WTC11 (cell line): ENCODE results near the gene ODAD4. TPM values are rescaled to one million over a fixed set of nuclear protein-coding genes. Genes with fewer than 3 reads are reported as not detected.
A peak's percentile ranks its signal among the peaks of the same experiment; 100 is the strongest.

Source experiments
- E2F1 ChIP-seq: sonication (generic); formaldehyde crosslinking; IDR thresholded peaks from 2 replicates; pipeline ENCODE4 v1.8.0; 2022; ENCODE audit warnings: mild to moderate bottlenecking, missing genetic modification reagents
- ELF4 ChIP-seq: sonication (generic); formaldehyde crosslinking; IDR thresholded peaks from 2 replicates; pipeline ENCODE4 v1.8.1; 2022; ENCODE audit warnings: low read depth, mild to moderate bottlenecking, moderate library complexity, missing genetic modification reagents
- ERG ChIP-seq: fragments of 250-450 bp; sonication (Bioruptor Pico); IDR thresholded peaks from 2 replicates; pipeline ENCODE4 v1.8.0; 2021; ENCODE audit warnings: mild to moderate bottlenecking
- FOXJ3 ChIP-seq: sonication (generic); formaldehyde crosslinking; IDR thresholded peaks from 2 replicates; pipeline ENCODE4 v1.9.0; 2021; ENCODE audit warnings: missing genetic modification reagents, mild to moderate bottlenecking, borderline replicate concordance
- GRHL2 ChIP-seq: fragments of 250-450 bp; sonication (Bioruptor Pico); IDR thresholded peaks from 2 replicates; pipeline ENCODE4 v1.8.0; 2022; ENCODE audit warnings: mild to moderate bottlenecking, moderate library complexity; ENCODE audit not compliant: insufficient replicate concordance, severe bottlenecking
- GTF2I ChIP-seq: fragments of 250-450 bp; sonication (Bioruptor Pico); conservative IDR thresholded peaks from 2 replicates; pipeline ENCODE4 v1.4.0; 2021; ENCODE audit warnings: mild to moderate bottlenecking
- JUN ChIP-seq: sonication (generic); formaldehyde crosslinking; IDR thresholded peaks from 2 replicates; pipeline ENCODE4 v1.8.0; 2023; ENCODE audit warnings: mild to moderate bottlenecking, missing genetic modification reagents
- KAT7 ChIP-seq: sonication (generic); formaldehyde crosslinking; IDR thresholded peaks from 2 replicates; pipeline ENCODE4 v1.8.1; 2023; ENCODE audit warnings: missing genetic modification reagents, mild to moderate bottlenecking, borderline replicate concordance
- MAX ChIP-seq: sonication (generic); formaldehyde crosslinking; IDR thresholded peaks from 2 replicates; pipeline ENCODE4 v1.8.0; 2022; ENCODE audit warnings: mild to moderate bottlenecking, missing genetic modification reagents
- MYBL2 ChIP-seq: sonication (generic); formaldehyde crosslinking; IDR thresholded peaks from 2 replicates; pipeline ENCODE4 v1.8.1; 2023; ENCODE audit warnings: mild to moderate bottlenecking, moderate library complexity, missing genetic modification reagents
- OVOL2 ChIP-seq: fragments of 250-450 bp; sonication (Bioruptor Pico); IDR thresholded peaks from 2 replicates; pipeline ENCODE4 v1.9.0; 2021; ENCODE audit warnings: mild to moderate bottlenecking, borderline replicate concordance
- RELA ChIP-seq: sonication (generic); formaldehyde crosslinking; IDR thresholded peaks from 2 replicates; pipeline ENCODE4 v1.8.1; 2022; ENCODE audit warnings: missing genetic modification reagents, mild to moderate bottlenecking, borderline replicate concordance
- SMAD3 ChIP-seq: sonication (generic); formaldehyde crosslinking; IDR thresholded peaks from 2 replicates; pipeline ENCODE4 v1.8.0; 2022; ENCODE audit warnings: missing genetic modification reagents, mild to moderate bottlenecking, borderline replicate concordance
- SOX15 ChIP-seq: fragments of 250-450 bp; sonication (Bioruptor Pico); IDR thresholded peaks from 2 replicates; pipeline ENCODE4 v1.9.0; 2021; ENCODE audit warnings: mild to moderate bottlenecking
- TEAD1 ChIP-seq: sonication (generic); formaldehyde crosslinking; IDR thresholded peaks from 2 replicates; pipeline ENCODE4 v1.8.0; 2022; ENCODE audit warnings: mild to moderate bottlenecking, missing genetic modification reagents
- ZNF121 ChIP-seq: sonication (generic); formaldehyde crosslinking; IDR thresholded peaks from 2 replicates; pipeline ENCODE4 v1.8.0; 2023; ENCODE audit warnings: missing genetic modification reagents
- ZNF416 ChIP-seq: fragments of 250-450 bp; sonication (Bioruptor Pico); IDR thresholded peaks from 2 replicates; pipeline ENCODE4 v1.9.0; 2021; ENCODE audit warnings: mild to moderate bottlenecking, inconsistent platforms
- ZNF423 ChIP-seq: fragments of 250-450 bp; sonication (Bioruptor Pico); IDR thresholded peaks from 2 replicates; pipeline ENCODE4 v2.1.2; 2022; ENCODE audit warnings: mild to moderate bottlenecking, moderate library complexity
- ZSCAN18 ChIP-seq: fragments of 250-450 bp; sonication (Bioruptor Pico); IDR thresholded peaks from 2 replicates; pipeline ENCODE4 v2.1.2; 2022; ENCODE audit warnings: mild to moderate bottlenecking, moderate library complexity
- total RNA-seq: library from RNA; stranded (reverse); gene quantifications from 3 replicates; pipeline ENCODE4 v1.2.3, GENCODE V29; 2021
- TF ChIP-seq, protein P1 (sequence below): fragments of 250-450 bp; sonication (Bioruptor Pico); conservative IDR thresholded peaks from 2 replicates; pipeline ENCODE4 v1.9.0; 2021; ENCODE audit warnings: mild to moderate bottlenecking
- TF ChIP-seq, protein P2 (sequence below): sonication (generic); formaldehyde crosslinking; IDR thresholded peaks from 2 replicates; pipeline ENCODE4 v1.8.1; 2022; ENCODE audit warnings: mild to moderate bottlenecking, missing genetic modification reagents, moderate library complexity, borderline replicate concordance
- TF ChIP-seq, protein P3 (sequence below): sonication (generic); formaldehyde crosslinking; conservative IDR thresholded peaks from 2 replicates; pipeline ENCODE4 v1.8.1; 2022; ENCODE audit warnings: mild to moderate bottlenecking, missing genetic modification reagents
- TF ChIP-seq, protein P4 (sequence below): sonication (generic); formaldehyde crosslinking; IDR thresholded peaks from 2 replicates; pipeline ENCODE4 v1.8.1; 2022; ENCODE audit warnings: low read depth, missing genetic modification reagents, borderline replicate concordance

The ODAD4 gene
- total RNA-seq, 1 experiment from 2014 or later: 1.9 TPM

- TF ChIP-seq, protein P1, sequence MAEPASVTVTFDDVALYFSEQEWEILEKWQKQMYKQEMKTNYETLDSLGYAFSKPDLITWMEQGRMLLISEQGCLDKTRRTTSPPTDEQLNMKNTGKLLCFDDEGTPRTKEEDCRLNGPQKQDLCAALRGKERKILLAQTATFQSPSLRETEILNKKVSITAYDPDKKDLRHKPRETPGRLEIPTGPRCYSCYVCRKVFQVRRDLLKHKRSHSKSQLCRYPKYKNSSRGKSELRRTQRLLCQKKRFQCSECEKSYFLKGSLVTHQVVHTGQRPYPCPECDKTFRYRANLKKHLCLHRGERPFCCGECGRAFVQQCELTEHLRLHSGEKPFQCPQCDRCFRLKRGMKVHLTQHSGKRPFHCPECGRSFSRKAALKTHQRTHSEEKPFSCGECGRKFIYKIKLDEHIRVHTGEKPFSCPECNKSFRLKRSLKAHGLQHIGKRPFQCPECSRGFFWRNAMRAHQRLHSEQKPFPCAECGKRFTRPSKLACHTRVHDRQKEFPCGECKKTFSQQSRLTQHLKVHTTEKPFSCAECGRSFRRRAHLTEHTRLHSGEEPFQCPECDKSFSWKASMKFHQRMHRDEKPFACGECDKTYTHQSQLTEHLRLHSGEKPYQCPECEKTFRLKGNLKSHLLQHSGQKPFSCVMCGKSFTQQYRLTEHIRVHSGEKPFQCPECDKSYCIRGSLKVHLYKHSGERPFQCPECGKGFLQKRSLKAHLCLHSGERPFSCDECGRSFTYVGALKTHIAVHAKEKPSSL (CRISPR knock-in tag): no peak
- no peak for TF ChIP-seq OVOL2 (CRISPR knock-in tag)
- no peak for TF ChIP-seq KAT7 (CRISPR knock-in tag)
- TF ChIP-seq, protein P2, sequence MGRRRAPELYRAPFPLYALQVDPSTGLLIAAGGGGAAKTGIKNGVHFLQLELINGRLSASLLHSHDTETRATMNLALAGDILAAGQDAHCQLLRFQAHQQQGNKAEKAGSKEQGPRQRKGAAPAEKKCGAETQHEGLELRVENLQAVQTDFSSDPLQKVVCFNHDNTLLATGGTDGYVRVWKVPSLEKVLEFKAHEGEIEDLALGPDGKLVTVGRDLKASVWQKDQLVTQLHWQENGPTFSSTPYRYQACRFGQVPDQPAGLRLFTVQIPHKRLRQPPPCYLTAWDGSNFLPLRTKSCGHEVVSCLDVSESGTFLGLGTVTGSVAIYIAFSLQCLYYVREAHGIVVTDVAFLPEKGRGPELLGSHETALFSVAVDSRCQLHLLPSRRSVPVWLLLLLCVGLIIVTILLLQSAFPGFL: peak; percentile 62; the same call in 1 of the 2 replicates
- no peak for TF ChIP-seq E2F1 (CRISPR knock-in tag)
- 0 out of 2 replicates have a peak, but pooled peaks have one; percentile 7 for TF ChIP-seq JUN (CRISPR knock-in tag)
- 0 out of 2 replicates have a peak, but pooled peaks have one; percentile 38 for TF ChIP-seq ZNF416
- TF ChIP-seq TEAD1: peak; percentile 21; the same call in 1 of the 2 replicates
- TF ChIP-seq ERG (CRISPR knock-in tag): no peak
- no peak for TF ChIP-seq ZSCAN18 (CRISPR knock-in tag)
- TF ChIP-seq GRHL2: no peak
- TF ChIP-seq, protein P3, sequence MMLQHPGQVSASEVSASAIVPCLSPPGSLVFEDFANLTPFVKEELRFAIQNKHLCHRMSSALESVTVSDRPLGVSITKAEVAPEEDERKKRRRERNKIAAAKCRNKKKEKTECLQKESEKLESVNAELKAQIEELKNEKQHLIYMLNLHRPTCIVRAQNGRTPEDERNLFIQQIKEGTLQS: no peak
- TF ChIP-seq SMAD3 (CRISPR knock-in tag): peak; percentile 73; the same call in 1 of the 2 replicates
- TF ChIP-seq ELF4 (CRISPR knock-in tag): no peak
- no peak for TF ChIP-seq FOXJ3
- TF ChIP-seq ZNF423 (CRISPR knock-in tag): 0 out of 2 replicates have a peak, but pooled peaks have one; percentile 13
- TF ChIP-seq ZNF121 (CRISPR knock-in tag): 0 out of 2 replicates have a peak, but pooled peaks have one; percentile 28
- no peak for TF ChIP-seq SOX15 (CRISPR knock-in tag)
- peak; percentile 49; the same call in 1 of the 2 replicates for TF ChIP-seq MAX (CRISPR knock-in tag)
- TF ChIP-seq, protein P4, sequence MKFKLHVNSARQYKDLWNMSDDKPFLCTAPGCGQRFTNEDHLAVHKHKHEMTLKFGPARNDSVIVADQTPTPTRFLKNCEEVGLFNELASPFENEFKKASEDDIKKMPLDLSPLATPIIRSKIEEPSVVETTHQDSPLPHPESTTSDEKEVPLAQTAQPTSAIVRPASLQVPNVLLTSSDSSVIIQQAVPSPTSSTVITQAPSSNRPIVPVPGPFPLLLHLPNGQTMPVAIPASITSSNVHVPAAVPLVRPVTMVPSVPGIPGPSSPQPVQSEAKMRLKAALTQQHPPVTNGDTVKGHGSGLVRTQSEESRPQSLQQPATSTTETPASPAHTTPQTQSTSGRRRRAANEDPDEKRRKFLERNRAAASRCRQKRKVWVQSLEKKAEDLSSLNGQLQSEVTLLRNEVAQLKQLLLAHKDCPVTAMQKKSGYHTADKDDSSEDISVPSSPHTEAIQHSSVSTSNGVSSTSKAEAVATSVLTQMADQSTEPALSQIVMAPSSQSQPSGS (CRISPR knock-in tag): no peak
- TF ChIP-seq RELA (CRISPR knock-in tag): no peak
- no peak for TF ChIP-seq MYBL2 (CRISPR knock-in tag)
- TF ChIP-seq GTF2I (CRISPR knock-in tag): 0 out of 2 replicates have a peak, but pooled peaks have one; percentile 9
Measured at GRCh38 chr17:41918314-41919164, 11.9 kb upstream of the ODAD4 start, which contains the start of gene ACLY (continued).
